Fibroblast of skin of right biceps (primary cell): ENCODE measurements around the gene ZNF32.
"Not testable (repeated sequence)": the region's sequence is repeated elsewhere in the genome, so short reads cannot be mapped to it uniquely, and the experiment has no call there.

Experiments
- DNase-seq: peaks from one replicate; pipeline ENCODE4 v3.0.0-alpha.2; 2013

ZNF32 gene

GRCh38 chr10:43622038-43622437 is 26.6 kb downstream of the ZNF32 start:
- no peak for DNase-seq

- DNase-seq = no peak
Observed at GRCh38 chr10:43619368-43619767, 29.3 kb downstream of the ZNF32 start.

GRCh38 chr10:43616697-43617370 is 31.8 kb downstream of the ZNF32 start:
- no peak for DNase-seq

GRCh38 chr10:43610636-43611035 is 38.0 kb downstream of the ZNF32 start:
- peak; percentile 65 for DNase-seq

- no peak for DNase-seq
Observed at GRCh38 chr10:43607199-43607573, 41.5 kb downstream of the ZNF32 start.

GRCh38 chr10:43606323-43607198 is 42.1 kb downstream of the ZNF32 start, which contains the start of gene ZNF485:
ZNF485 (plus strand) TSS chr10:43606438; CDS start chr10:43607051, 613 bp downstream.
- DNase-seq = peak; percentile 70

- DNase-seq = no peak
Observed at GRCh38 chr10:43605850-43606322, 42.8 kb downstream of the ZNF32 start.

- not testable (repeated sequence) for DNase-seq
Observed at GRCh38 chr10:43601576-43601975, 47.1 kb downstream of the ZNF32 start.

- no peak for DNase-seq
Observed at GRCh38 chr10:43599333-43599732, 49.3 kb downstream of the ZNF32 start.

GRCh38 chr10:43598446-43598845 is 50.2 kb downstream of the ZNF32 start:
- DNase-seq = peak; percentile 56

- DNase-seq = no peak
Observed at GRCh38 chr10:43596546-43596945, 52.1 kb downstream of the ZNF32 start.

GRCh38 chr10:43595739-43596298 is 52.9 kb downstream of the ZNF32 start:
- DNase-seq = peak; percentile 6

GRCh38 chr10:43594944-43595589 is 53.6 kb downstream of the ZNF32 start:
- peak; percentile 25 for DNase-seq
